GM19463 (cell line): ENCODE results near the gene KRT74.
"Not testable (repeated sequence)": the region's sequence is repeated elsewhere in the genome, so short reads cannot be mapped to it uniquely, and the experiment has no call there.

Source experiments
- ATAC-seq: cut with Tn5 transposase; IDR thresholded peaks from one replicate; pipeline ENCODE4 v1.9.1; 2021; ENCODE audit warnings: mild to moderate bottlenecking, moderate library complexity; ENCODE audit not compliant: unreplicated experiment

KRT74 gene

DNA sequence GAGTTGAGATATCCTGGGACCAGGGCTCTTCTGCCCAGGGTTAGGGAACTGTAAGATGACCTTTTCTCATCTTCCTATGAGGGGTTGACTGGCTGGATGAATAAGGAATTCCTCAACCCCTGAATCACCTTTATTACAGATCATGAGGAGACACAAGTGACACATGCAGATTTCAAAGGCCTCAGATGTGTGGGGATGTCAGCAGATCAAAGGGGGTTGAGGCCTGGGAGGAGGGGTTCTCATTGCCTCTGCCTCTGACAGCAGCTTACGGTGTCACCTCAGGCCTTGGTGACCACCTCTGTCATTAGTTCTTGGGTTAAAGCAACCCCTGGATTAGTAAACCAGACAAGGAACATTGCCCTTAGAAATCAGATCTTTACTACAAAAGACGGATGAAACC lies 29.7 kb upstream of the KRT74 start:
- no peak for ATAC-seq

- no peak for ATAC-seq
These were observed 28.9 kb upstream of the KRT74 start for GRCh38 chr12:52602552-52602951.

DNA sequence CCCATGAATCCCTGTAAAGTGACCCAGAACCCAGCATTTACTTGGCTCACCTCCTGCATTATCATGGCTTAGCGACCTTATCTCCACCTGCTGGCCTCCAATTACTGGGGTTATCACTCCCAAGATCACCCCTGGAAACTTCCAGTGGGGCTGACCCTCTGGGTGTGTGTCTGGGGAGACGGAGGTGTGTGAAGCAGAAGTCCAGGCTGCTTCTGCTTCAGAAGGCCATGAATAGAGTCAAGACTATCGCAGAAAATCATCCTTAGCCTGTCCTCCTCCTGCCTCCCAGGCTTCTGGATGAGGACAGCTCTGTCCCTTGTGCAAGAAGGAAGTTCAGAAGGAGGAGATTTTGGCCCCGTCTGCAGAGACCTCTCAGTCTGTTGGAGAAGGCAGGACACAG lies 28.0 kb upstream of the KRT74 start:
- ATAC-seq: no peak

DNA sequence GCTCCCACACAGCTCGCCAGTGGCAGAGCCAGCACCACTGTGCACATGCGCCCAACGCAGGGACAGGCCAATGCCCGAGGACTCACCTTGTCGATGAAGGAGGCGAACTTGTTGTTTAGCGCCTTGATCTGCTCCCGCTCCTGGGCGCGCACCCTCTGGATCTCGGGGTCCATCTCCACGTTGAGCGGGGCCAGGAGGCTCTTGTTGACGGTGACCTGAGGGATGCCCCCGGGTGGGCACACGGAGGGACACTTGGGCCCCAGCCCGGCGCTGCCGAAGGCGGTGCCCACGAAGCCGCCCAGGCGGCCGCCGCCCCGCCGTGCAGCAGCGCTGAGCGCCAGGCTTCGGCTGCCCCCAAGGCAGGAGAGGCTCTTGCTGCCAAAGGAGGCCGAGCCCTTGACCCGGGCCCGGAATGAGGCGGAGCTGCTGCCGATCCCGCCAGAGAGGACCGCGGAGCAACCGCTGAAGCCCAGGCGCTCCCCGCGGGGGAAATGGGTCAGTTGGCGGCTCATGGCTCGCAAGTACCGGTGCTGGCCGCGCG lies 27.4 kb upstream of the KRT74 start, which contains the start of gene KRT72:
KRT72 (minus strand) TSS at position 523 of the 541 bp plus-strand sequence; CDS start at position 512, 11 bp downstream.
- ATAC-seq: no peak

- no peak for ATAC-seq
These were observed 26.8 kb upstream of the KRT74 start for GRCh38 chr12:52600475-52600874.

DNA sequence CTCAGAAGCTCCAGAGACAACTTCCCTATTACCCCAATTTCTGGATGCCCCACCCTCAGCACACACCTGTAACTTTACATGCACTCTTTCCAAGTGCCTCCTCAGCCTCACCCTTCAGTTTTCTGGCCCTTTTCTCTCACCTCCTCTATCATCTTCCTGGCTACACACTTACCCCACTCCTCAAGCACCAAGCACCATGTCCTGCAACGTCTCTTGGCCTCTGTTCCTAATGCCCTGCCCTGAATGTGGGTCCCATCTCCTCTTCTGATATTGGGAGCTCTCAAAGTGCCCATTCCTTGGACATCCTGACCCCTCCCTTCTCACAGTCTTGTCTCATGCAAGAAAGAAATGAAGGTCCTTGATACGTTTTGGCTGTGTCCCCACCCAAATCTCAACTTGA lies 26.4 kb upstream of the KRT74 start:
- no peak for ATAC-seq

DNA sequence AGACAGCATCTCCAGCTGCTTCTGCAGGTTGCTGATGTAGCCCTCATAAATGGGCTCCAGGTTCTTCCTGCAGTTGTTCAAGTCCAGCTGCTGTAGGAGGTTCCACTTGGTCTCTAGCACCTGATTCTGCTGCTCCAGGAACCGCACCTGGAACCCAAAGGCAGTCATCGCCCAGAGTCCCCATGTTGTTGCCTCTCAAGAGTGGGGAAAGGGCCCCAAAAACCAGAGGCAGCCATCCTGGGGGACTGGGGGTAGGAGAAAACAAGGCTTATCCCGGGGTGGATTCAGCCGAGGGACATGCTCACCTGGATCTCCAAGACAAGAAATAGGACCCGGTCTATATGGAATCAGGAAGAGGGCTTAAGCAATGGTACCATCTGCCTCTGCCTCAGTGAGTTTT lies 25.3 kb upstream of the KRT74 start:
- ATAC-seq: no peak

DNA sequence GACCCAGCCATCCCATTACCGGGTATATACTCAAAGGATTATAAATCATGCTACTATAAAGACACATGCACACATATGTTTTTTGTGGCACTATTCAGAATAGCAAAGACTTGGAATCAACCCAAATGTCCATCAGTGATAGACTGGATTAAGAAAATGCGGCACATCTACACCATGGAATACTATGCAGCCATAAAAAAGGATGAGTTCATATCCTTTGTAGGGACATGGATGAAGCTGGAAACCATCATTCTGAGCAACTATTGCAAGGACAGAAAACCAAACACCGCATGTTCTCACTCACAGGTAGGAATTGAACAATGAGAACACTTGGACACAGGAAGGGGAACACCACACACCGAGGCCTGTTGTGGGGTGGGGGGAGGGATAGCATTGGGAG lies 20.6 kb upstream of the KRT74 start:
- not testable (repeated sequence) for ATAC-seq

DNA sequence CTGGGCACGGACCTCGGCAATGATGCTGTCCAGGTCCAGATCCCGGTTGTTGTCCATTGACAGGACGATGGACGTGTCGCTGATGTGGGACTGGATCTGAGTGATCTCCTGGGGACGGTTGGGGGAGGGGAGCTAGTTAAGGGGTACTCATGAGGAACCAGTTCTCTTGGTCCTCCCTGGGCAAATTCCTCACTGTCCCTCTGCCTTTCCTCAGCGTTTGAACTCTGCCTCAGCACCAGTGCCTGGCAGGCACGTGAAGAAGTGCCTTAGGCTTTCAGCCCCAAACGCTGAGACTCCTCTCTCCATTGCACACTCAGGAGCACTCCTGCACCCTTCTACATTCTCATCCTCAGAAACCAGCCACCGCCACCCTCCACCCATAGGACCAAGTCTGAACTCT lies 17.9 kb upstream of the KRT74 start:
- ATAC-seq: no peak

DNA sequence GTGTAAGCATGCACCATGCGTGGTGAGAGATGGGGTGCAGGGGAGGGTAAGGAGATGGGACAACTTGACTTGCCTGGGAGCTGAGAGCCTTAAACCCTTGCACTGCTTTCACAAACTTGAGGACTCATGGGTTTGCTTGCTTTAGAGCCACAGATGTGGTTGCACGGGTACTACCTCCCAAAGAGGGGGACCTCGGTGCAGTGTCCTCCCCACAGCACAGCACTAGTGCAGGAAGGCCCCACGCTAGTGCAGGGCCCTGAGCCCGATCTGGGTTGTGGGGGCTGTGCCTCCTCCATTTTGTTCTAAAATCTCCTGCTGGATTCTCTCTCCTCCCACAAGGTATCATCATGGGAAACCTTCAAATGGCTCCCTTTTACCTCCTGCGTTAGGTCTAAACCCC lies 16.4 kb upstream of the KRT74 start:
- ATAC-seq: no peak

GRCh38 chr12:52587563-52587962 lies 13.9 kb upstream of the KRT74 start:
- no peak for ATAC-seq

DNA sequence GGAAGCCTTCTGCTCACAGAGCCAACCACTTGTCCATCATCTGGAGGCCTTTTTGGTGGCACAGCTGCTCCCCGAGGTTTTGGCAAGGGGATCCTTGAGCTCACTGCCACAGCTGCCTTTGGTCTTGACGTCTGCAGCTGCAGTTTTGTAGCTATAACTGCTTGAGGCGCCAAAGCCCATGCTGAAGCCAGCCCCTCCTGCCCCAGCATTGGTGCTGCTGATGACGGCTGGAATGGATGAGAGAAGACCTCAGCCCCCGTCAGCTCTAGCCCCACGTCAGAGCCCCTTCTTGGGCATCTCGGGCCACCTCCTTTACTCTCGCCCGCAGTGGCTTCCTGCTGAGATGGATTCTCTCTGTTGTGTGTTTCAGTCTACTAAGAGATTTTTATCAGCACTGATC lies 12.3 kb upstream of the KRT74 start:
- ATAC-seq: no peak

- ATAC-seq: no peak
These were observed 11.4 kb upstream of the KRT74 start for GRCh38 chr12:52585066-52585465.

DNA sequence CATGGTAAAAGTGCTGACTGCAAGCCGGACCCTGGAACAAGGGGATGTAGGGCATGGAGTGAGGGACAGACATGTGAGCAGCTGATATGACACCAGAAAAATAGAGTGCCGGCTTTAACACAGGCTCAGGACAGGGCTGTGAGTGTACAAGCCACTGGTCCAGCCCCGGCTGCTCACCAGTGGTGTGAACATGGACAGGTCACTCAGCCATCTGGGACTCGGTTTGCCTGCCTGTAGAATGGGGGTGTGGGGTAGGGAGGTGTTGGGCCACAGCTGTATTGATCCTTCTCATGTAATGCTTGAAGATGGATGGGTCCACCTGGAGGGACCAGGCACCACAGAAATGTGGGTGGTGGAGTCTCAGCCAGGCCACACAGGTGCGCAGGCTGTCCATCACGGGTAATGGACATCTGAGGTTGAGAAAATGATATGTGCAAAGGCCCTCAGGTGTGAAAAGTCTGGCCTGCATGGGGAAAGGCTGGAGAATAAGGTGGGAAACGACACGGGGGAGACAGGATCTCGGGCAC lies 10.6 kb upstream of the KRT74 start:
- no peak for ATAC-seq

DNA sequence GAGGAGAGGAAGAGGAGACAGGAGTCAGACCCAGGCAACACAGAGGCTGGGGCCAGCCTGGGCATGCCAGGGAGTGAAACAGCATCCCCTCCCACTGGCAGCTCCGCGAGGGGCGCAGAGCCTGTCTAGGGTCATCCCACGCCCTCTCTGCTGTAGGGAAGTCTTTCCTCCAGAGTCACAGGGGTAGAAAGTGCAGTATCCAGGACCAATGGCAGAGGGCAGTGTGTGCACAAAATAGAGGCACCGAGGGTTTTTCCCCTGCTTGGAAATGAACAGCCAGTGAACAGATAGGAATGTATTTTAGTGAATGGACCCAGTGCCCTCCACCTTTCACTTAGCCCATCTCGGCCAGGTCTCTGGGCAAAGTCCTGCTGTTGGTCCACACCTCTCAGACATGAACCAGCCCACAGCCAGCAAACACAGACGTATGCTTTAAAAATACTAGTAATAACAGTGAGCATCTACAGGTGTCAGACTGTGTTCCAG lies 9.4 kb upstream of the KRT74 start:
- ATAC-seq: peak; percentile 47

GRCh38 chr12:52582486-52582885 lies 8.8 kb upstream of the KRT74 start:
- ATAC-seq: no peak

- no peak for ATAC-seq
These were observed 7.8 kb upstream of the KRT74 start for GRCh38 chr12:52581481-52581880.

- ATAC-seq: no peak
These were observed 7.4 kb upstream of the KRT74 start for GRCh38 chr12:52581066-52581465.

DNA sequence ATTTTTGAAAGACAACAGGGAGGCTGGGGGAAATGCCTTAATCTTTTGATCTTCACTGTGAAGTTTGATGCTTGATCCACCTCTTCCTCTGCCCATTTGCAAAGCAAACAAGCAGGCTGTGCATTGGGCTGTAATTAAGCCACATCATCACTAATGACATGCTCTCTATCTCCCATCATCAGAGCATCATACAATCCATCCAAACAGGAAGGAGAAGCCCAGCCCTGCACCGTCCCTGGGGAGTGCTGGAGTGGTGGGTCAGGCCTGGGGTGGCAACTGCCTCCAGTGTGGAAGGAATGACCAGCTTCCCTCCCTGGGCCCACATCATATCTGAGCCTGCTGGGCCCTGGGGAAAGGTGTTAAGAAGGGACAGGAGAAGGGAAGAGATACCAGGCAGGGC lies 6.9 kb upstream of the KRT74 start:
- no peak for ATAC-seq

- ATAC-seq: no peak
These were observed 6.1 kb upstream of the KRT74 start for GRCh38 chr12:52579468-52580465.

- ATAC-seq: no peak
These were observed 4.8 kb upstream of the KRT74 start for GRCh38 chr12:52578469-52578868.

DNA sequence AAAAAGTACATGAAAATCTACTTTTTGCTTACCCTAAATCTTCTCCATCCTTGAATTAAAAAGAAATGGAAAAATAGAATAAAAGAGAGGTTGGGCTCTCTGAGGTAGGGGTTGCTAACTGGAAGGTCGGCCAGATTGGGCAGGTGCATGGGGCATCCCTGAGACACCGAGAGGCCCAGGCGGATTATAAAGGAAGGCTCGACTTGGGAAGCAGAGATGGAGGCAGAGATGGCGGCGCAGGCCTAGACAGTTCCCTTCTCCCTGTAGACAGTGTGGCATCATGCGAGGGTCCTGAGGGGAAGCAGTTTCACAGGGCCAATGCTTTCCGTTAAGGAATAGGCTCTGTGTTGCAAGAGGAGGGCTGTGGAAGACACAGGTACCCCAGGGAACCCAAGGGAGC lies 3.7 kb upstream of the KRT74 start:
- no peak for ATAC-seq
